ENCODE data around the gene FANCM.

- TF ChIP-seq EZH2 (IDR thresholded peaks at IDR 0.05; ENCODE audit: borderline replicate concordance, low read length) (no peak), CTCF (conservative IDR thresholded peaks at IDR 0.05 in 1 of 2, IDR thresholded peaks at IDR 0.05 in 1 of 2; ENCODE audit: extremely low read depth in 1 of 2, insufficient read depth in 1 of 2, low read depth in 1 of 2, low read length in 2 of 2) (peak in 1 of 2 donors; percentile 31)
Observed at GRCh38 chr14:45156067-45156466, 20.3 kb downstream of the FANCM start.
